HG03442 (cell line): ENCODE data around the gene ATP8B3.

Experiments
- ATAC-seq: cut with Tn5 transposase; IDR thresholded peaks from one replicate; pipeline ENCODE4 v1.9.1; 2021; ENCODE audit warnings: mild to moderate bottlenecking, moderate library complexity; ENCODE audit not compliant: unreplicated experiment

The ATP8B3 gene

DNA sequence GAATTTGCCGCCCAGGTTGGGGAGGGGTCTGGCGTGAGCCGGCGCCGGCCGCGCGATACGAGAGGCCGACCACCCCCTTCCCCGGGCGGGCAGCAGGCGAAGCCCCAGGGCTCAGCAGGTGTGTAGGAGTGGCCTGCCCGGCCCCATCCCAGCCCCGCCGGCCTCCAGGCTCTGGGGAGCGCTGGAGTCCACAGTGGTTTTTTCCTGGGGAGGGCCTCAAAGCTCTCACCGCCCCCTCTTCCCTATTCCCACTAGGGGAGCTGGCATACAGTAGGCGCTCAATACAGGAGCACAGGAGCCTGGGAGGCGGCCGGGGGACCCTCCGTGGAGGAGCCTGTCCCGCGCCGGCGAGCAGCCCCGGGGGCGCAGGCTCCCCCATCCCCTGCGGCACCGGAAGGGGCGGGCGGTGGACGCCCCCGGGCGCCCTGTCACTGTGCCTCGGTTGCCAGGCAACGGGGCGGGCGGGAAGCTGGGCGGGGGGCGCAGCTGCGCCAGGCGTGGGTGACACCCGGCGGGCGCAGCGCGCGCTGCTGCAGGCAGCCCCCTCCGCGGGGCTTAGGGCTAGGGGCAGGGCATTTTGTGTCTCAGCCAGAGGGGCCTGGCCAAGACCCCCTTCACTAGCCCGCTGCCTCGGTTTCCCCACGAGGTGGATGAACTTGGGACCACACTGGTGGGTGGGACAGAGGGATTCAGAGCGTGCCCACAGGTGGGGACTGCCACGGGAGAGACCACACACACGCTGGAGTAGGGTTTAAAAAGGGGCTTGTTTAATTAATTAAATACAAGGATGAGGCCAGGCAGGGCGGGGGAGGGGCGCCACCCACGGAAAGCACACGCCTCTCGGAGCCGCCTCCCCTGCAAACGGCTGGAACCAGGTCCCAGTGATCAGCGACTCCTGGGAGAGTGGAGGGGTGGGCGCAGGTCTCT is 39.8 kb upstream of the ATP8B3 start:
- no peak for ATAC-seq

DNA sequence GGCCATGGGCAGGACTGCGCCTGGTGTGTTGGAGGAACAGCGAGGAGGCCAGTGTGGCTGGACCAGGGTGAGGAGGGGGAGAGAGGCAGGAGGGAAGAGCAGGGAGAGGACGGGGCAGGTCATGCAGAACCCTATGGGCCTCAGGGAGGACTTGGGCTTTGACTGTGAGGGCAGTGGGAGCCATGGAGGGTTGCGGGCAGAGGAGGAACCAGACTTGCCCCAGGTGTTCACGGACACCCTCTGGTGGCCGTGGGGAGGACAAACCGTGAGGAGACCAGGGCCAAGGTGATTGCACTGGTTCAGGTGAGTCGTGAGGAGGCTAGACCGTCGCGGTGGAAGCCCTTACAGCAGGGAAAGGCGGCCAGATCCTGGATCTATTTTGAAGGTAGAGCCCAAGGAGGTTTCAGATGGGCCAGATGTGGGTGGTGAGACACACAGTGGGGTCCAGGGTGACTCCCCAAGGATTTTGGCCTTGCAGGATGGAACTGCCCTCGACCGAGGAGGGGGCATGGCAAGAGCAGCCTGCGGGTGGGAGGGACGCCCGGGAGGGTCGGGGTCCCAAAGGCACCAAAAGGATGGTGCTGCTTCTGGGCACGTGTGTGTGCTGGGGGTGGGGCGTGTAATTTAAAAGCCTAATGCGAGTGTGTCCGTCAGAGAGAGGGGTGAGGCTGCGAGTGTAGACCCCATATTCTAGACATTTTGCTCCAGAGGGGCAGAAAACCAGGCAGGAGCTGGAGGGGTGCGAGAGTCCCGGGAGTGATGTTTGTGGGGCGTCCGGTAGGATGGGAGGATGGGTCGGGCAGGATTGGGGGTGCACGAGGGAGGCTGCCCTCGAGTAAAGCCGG is 39.0 kb upstream of the ATP8B3 start:
- no peak for ATAC-seq

DNA sequence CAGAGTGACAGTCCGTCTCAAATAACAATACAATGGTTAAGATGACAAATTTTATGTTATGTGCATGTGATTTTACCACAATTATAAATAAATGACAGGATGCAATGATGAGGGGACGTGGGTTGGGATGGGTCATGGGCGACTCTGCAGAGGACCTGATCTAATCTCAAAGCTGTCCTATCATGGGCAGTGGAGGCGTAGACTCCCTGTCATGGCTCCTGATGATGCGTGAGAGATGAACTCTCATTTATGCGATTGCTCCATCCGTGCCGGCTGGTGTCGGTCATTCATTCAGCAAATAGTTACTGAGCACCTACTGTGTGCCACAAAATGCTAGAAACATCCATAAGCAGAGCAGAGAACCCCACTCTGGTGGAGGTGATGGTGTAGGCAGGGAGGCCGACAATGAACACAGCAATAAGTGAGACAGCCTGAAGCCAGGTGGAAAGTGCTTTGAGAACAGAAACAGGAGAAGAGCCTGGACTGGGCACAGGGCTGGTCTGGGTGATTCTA is 37.9 kb upstream of the ATP8B3 start:
- ATAC-seq: no peak

DNA sequence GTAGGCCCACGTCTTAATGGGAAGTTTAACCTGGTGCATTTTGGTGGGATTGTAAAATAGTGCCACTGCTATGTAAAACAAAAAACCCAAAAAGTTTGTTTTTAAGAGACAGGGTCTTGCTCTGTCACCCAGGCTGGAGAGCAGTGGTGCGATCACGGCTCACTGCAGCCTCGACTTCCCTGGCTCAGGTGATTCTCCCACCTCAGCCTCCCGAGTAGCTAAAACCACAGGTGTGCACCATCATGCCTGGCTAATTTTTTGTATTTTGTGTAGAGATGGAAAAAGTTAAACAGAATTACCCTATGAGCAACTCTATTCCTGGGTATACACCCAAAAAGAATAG is 37.0 kb upstream of the ATP8B3 start:
- ATAC-seq: no peak

DNA sequence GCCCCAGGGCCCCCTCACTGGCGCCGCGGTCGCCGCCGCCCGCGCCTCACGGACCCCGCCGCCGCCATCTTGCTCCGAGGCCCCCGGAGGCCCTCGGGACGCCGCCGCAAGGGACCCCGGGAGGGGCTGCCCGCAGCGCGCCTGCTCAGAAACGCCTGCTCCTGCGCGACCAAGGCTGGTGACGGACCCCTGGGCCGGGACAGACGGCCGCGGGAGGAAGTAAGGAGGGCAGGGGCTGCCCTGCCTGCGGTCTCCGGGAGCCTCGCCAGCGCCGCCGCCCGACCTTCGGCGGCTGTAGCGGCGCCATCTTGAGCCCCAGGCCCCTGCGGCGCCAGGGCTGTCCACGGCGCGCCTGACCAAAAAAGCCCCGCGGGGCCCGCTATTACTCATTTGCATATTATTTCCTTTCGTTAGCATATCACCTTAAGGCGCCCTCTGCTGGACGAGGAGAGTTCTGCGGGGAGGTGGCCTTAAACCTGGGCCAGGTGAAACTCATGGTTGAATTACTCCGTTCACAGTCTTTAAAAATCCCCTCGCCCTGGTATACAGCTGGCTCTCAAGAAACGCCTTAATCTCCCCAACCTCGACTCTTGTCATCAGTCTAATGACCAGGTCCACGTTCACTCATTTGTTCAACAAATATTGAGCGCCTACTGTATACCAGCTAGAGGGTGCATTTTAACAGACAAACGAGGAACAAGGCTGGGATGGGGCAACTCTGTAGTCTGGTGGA is 36.5 kb upstream of the ATP8B3 start, which contains the start of gene REXO1:
Gene REXO1 (minus strand): TSS at position 85 of the 733 bp plus-strand sequence. CDS start 125 bp downstream, outside the sequence.
- ATAC-seq: peak; percentile 63

DNA sequence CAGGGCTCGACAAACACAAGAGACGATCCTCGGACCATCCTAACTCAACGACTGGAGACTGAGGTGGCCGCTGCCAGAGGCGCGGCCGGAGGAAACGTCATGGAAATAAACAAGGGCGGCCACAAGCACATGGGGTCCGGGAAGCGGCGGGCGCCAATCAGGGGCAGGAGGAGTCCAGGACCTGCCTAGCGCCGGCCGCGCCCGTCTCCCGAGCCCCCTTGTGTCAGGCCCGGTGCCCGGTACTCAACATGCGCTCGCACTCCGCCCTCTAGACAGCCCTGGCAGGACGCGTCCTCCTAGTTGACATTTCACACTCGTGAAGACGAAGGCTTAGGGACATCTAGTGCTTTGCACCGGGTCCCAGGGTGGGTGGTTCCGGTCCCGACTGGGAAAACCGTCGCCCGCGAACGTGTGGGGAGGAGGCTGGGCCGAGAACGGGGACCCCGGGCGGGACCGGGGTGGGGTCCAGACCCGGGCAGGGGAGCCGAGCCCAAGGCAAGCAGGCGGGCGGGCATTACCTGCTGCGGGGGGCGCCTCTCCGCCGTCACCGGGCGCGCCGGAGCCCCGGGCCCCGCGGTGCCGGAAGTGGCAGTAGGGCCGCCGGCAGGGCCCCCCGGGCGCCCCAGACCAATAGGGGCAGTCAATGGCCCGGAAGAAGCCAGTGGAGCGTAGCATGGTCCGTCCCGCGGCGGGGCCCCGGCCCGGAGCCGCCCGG is 35.8 kb upstream of the ATP8B3 start:
- peak; percentile 20 for ATAC-seq

DNA sequence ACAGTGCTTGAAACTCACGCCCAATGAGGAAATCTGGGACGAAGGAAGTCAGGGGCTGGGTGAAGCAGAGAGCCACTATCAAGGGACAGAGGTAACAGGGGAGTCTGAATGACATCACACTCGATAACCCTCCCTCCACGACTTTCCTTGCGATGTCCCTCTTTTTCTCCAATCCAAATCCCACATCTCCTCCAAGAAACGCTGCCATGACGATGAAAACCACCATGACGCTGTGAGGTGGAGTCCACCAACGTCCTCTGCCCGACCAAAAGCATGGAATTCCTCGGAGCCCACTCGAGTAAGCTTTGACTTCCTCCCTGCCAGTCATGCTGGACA is 35.2 kb upstream of the ATP8B3 start:
- ATAC-seq: no peak

DNA sequence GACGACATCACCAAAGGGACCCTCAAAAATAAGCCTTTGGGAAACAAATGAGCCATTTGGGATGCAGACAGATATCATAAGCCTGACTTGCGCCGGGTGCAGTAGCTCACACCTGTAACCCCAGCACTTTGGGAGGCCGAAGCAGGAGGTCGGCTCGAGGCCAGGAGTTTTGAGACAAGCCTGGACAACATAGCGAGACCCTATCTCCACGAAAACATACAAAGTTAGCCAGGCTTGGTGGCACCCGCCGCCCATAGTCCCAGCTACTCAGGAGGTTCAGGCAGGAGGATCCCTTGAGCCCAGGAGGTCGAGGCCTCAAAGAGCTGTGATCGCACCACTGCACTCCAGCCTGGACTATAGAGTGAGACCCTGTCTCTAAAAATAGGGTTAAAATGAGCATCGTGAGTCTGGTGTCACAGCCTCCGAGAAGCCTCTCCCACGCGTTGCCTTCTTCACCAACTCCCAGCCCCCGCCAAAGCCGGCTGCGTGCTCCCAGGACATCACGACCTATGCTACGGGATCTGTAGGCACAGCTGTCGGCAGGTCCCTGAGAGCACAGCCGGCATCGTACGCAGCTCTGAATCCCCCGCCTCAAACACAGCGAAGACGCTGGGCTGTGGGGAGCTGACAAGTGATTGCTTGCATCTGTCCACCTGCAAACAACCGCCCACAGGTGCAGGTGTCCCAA is 34.6 kb upstream of the ATP8B3 start:
- ATAC-seq: no peak

DNA sequence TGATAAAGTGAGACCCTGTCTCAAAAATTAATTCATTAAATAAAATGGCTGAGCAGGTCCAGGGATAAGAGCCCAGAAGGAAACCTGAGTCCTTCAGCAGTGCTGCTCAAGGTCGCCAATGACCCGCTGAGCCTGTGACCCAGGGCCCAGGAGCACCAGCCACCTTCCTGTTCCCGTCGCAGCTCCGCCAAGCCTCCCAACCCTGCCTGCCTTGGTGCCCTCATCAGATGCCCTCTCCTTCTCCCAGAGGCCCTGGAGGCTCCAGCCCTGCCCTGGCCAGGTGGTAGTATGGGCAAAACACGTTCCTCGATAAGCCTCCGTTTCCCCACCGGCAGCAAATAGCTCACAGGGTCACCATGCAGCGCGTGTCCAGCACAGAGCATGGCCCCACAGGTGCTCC is 33.6 kb upstream of the ATP8B3 start:
- ATAC-seq: no peak

DNA sequence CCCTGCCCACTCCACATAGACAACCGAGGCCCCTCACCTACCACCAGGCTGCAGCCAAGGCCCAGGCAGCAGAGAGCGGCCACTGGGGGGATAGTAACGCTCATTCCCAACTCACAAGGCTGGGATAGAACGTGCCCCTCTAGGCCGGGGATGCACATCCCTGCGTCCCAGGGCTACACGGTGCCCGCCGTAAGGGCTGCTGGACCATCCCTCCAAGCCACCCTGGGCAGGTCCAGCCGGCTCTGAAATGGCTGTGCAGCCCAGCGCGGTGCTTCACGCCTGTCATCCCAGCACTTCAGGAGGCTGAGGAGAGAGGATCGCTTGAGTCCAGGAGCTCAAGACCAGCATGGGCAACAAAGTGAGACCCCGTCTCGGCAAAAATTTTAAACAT is 33.0 kb upstream of the ATP8B3 start:
- ATAC-seq: no peak

DNA sequence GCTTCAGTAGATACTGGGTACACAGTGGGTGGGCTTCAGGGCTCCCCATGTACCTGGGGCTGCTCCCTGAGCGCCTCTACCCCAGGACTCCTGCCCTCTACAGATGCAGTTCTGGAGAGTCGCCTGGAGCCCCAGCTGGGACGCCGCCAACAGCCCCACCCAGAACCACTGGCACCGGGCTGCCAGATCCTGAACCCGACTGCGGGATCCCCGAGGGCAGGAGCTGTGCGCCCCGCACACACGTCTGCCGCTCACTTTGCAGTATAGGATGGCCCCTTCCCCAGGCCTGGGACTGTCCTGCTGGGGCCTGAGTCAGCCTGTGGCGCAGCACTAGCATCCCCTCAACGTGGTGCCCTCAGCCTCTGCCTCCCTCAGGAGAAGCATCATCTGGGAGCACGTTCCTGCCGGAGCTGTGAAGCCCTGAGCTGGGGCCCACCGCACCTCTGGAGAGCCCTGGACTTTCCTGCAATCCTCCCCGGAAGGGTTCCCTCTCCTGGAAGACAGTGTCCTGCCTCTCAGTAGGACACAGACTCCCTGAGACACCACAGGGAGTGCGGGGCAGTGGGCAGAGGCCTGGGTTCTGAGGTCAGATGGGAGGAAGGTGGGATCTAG is 32.5 kb upstream of the ATP8B3 start:
- no peak for ATAC-seq

DNA sequence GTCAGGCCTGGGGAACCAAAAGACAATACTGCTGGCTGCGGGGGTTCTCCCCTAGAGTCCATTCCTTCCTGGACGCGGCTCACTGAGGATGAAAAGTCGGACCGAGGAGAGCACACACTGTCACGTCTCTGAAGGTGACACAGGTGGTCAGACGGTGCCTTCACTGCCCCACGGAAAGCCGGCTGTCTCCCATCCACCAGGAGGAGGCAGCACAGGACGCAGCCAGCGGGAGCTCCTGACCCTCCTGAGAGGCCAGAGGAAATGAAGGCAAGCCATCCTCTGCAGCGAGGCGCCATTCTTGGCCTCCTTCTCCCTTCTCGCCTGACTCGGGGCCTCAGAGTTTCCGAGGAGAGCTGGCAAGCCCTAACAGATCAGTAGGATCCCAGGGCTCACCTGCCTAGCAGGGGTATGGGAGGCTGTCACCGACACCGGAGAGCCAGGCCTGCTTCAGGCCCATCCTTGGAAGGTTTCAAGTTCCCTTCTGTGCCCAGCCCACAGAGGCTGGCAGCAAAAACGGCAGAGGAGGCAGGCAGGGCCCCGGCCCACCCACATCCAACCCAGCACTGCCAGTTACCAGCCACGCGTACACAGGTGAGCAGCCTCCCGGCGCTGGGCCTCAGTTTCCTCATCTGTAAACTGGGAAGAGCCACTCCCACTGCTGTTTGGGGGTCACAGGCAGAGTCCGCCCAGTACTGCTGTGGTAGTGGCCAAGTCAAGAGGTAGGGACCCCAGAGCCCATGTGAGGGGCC is 31.7 kb upstream of the ATP8B3 start:
- no peak for ATAC-seq

DNA sequence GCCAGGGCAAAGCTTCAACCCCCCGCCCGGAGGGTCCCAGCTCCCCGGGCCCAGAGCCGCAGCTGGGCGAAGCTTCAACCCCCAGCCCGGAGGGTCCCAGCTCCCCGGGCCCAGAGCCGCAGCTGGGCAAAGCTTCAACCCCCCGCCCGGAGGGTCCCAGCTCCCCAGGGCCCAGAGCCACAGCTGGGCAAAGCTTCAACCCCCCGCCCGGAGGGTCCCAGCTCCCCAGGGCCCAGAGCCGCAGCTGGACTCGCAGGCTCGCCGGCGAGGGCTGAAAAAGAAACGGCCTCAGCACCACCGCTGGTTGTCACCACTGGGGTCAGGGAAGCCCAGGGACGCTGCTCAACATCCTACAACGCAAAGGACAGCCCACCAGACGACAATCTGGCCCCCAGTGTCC is 31.0 kb upstream of the ATP8B3 start:
- no peak for ATAC-seq

DNA sequence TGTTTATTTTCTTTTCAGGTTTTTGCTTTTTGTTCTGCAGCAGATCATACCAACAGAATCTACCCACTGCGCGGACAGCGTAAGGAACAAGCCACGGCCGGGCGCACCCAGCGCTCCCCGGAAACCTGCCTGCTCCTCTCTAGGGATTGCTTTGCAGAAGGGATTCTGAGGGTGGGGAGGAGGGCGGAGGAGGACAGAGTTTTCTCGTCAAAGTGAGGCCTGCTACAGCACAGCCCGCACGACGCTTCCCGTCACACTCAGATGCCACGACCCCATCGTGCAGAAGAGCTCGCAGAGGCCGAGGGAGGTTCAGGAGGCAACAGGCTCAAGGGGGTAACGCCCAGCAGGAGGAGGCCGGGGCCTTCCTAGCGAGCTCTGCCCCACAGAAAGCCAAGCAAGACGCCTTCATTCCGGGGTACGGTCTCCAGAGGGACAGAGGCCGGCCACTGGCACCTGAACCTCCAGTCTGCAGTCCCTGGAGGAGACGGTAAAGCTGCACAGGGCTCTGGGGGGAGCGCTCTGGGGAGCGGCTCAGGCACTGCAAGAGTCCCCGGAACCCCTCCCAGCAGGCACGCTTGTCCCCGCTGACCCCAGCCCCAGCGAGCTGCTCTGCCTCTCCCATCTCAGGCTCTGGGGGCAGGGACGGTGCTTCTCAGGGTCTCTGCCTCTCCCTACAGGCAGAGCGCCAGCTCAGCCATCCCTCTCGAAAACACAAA is 29.3 kb upstream of the ATP8B3 start:
- no peak for ATAC-seq

DNA sequence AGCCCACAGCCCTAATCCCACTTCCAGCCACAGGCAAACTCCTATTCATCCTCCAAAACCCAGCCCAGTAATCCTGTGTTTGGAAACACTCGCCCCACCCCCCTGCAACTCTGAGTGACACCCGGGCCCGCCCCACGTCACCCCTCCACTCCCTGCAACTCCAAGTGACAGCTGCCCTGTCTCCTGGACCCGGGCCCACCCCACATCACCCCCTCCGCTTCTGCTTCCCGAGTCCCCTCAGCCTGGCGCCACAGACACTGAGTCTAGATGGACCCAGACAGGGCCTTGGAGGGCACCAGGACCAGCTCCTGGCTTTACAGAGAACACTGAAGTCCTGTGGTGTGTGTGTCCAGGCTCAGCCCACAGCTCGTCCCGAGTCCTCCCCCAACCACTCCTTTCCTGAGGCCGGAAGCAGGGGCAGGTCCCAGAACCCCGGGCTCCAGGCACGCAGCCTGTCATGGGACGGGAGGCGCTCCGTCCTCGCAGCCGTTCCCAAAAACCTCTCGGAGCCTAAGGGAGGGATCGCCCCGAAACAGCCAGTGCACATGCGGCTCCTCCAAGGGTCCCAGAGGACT is 28.6 kb upstream of the ATP8B3 start:
- no peak for ATAC-seq

DNA sequence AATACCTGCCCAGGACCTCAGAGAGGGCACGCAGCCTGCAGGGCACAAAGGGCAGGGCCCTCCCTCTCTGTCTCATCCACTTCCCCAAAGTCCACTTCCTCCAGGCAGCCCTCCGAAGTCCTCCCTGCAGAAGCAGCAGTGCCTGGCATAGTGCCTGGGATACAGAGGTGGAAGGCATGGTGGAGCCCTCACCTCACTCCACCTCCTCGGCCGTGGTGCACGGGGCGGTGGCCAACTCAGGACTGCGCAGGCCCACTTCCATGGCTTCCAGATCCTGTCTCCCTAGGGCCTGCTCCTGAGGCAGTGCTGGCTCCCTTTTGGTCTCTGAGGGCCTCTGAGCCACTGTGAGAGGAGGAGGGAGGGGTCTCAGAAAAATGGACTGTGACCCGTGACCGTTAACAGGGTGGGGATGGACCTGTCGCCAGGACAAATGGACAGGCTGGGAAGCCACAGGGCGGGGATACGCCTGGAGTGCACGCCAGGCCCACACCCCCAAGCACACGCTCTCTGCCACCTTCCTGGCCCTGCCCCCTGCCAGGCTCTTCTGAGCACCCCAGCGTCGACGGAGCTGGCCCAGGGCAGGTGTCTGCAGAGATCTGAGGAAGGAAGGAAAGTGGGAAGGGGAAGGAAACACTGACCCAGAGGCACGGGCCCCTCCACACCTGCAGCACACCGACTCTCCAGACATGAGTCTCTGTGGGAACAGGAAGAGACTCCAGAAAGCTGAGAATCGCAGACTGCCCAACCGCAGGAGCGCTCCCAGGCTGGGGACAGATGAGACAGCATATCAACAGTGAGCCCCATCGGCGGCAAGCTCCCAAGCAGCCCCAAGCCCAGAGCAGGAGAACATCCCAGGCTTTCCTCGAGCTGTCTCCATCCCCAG is 27.8 kb upstream of the ATP8B3 start:
- ATAC-seq: no peak

DNA sequence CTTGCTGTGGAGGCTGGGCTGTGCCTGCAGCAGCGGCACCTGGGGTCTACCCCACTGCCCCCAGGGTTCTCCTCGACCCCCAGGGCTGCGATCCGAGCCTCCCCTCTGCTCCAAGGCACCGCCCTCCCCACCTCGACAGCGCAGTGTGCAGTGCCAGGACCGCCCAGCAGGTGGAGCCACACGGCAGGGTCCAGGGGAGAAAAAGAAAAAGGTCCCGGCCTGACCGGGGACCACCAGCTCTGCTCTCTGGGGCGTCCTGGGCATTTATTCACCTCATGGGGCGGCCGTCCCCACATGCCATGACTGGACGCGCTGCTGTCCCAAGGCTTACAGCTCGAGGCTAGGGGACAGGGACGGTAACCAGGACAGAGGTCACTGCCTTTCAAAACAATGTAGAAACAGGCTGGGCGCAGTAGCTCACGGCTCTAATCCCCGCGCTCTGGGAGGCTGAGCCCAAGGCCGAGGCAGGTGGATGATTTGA is 25.6 kb upstream of the ATP8B3 start:
- ATAC-seq: no peak
